NT2/D1 (cell line): ENCODE results near the gene KCNJ12.
"Not testable (repeated sequence)": the region's sequence is repeated elsewhere in the genome, so short reads cannot be mapped to it uniquely, and the experiment has no call there.

Experiments used
- YY1 ChIP-seq: IDR thresholded peaks from 2 replicates; pipeline ENCODE4 v1.6.1; 2011; ENCODE audit not compliant: insufficient read length, insufficient read depth
- ZNF274 ChIP-seq: IDR thresholded peaks from 2 replicates; pipeline ENCODE4 v1.6.1; 2011; ENCODE audit warnings: mild to moderate bottlenecking, low read depth, low read length

GRCh38 chr17:21423190-21423493 is 47.0 kb downstream of the KCNJ12 start:
- not testable (repeated sequence) for TF ChIP-seq ZNF274, YY1
